K562 (cell line): ENCODE measurements around the gene FRYL.
"Not testable (repeated sequence)": the region's sequence is repeated elsewhere in the genome, so short reads cannot be mapped to it uniquely, and the experiment has no call there.

Experiments
- E2F4 ChIP-seq: sonication (generic); formaldehyde crosslinking; IDR thresholded peaks from 2 replicates; pipeline ENCODE4 v1.8.0; 2022; ENCODE audit warnings: mild to moderate bottlenecking, low read depth, missing genetic modification reagents
- ELK1 ChIP-seq: sonication (generic); formaldehyde crosslinking; IDR thresholded peaks from 2 replicates; pipeline ENCODE4 v1.8.1; 2022; ENCODE audit warnings: missing genetic modification reagents
- EP300 ChIP-seq: IDR thresholded peaks from 2 replicates; pipeline ENCODE4 v1.6.1; 2012; ENCODE audit warnings: low read length, improper control_type of control experiment
- HBP1 ChIP-seq: fragments of 450-650 bp; formaldehyde crosslinking; IDR thresholded peaks from 2 replicates; pipeline ENCODE4 v1.4.0; 2022; ENCODE audit warnings: missing genetic modification characterization
- HMGXB4 ChIP-seq: sonication (generic); formaldehyde crosslinking; IDR thresholded peaks from 2 replicates; pipeline ENCODE4 v1.8.1; 2023; ENCODE audit warnings: mild to moderate bottlenecking, missing genetic modification reagents
- MLLT1 ChIP-seq, 2 experiments: fragments of 450-650 bp; IDR thresholded peaks; 2 replicates each; pipeline ENCODE4 v1.6.1; 2016
- SREBF2 ChIP-seq: sonication (generic); formaldehyde crosslinking; IDR thresholded peaks from 2 replicates; pipeline ENCODE4 v1.4.0; 2020; ENCODE audit warnings: mild to moderate bottlenecking, missing genetic modification reagents
- USF1 ChIP-seq: sonication (generic); formaldehyde crosslinking; IDR thresholded peaks from 2 replicates; pipeline ENCODE4 v1.9.0; 2022; ENCODE audit warnings: mild to moderate bottlenecking, missing genetic modification reagents
- ZNF41 ChIP-seq: fragments of 250-450 bp; sonication (Bioruptor Pico); conservative IDR thresholded peaks from 2 replicates; pipeline ENCODE4 v1.4.0; 2020; ENCODE audit warnings: mild to moderate bottlenecking

GRCh38 chr4:48728906-48729496, 51.1 kb downstream of the FRYL start:
- not testable (repeated sequence) for TF ChIP-seq HMGXB4 (CRISPR knock-in tag); EP300; ZNF41 (CRISPR knock-in tag); SREBF2; ELK1 (CRISPR knock-in tag); HBP1 (CRISPR knock-in tag); USF1 (CRISPR knock-in tag); MLLT1 (IDR thresholded peaks at IDR 0.05); E2F4
